Suppressor macrophage treated with lipopolysaccharide for 1 hour (primary cell): Measurements from ENCODE around the gene ME2.
"Not testable (repeated sequence)": the region's sequence is repeated elsewhere in the genome, so short reads cannot be mapped to it uniquely, and the experiment has no call there.

Experiments
- DNase-seq, 3 donors: peaks; one replicate each; pipeline ENCODE4 v3.0.0-alpha.2; 2020 to 2022

Gene ME2

DNA sequence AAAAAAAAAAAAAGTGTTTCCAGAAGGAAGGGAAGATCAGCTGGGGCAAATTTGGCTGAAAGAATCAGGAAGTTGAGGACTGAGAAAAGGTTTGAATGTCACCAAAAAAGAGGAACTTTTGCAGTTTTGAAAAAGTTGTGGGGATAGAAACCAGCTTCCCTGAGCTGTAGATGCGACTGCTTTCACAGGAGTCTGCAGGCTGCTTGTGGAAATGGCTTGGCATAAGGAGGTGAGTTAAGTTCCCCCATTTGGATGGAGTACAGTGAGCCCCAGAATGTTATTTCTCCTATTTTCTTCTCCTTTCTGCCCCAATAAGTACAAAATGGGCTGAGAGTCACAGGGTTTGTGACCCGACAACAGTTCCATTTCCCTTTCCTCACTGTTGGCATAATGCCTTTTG lies 16.5 kb upstream of the ME2 start:
- peak; percentile 53 to 73 (median 70) for DNase-seq

DNA sequence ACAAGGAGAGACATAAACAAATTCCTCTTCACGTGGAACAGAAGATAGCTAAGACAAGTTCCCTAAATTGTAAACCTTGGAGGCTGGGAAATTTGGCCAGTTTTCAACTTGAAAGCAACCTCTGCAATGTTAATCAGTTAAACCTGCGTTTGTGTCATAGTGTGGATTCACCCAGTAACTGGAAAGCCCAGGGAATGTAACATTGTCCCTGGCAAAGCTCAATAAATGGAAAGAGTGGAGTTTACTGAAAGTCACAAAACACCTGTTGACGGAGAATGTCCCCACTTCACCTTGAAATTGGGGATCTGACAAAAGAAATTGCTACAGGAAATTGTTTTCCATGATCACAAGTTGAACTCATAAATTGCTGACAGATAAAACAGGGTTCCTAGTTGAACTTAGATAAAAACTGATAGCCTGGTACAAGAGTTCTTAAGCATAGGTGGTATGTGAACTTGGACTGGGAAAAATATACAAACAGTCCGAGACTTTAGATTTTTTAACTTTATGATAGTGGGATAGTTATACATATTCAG lies 15.0 kb upstream of the ME2 start:
- DNase-seq = peak in 1 of 3 donors; percentile 33

DNA sequence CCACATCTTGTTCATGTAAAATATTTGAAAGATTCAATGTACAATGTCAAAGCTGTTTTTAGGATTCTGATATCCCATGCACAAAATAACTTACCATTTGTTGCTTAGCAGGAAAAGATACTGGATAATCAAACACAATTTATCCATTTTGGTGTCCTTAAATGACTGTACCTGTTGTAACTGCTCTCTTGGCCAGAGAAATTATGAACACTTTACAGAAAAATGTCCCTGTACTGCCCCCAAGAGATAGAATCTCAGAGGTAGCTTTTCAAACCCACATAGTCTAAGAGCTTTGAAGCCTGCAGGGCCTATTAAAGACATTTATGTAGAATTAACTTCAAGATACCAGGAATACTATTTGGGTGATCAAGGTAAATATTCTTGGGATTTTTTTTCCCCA lies 12.2 kb upstream of the ME2 start:
- DNase-seq = peak; percentile 37 to 65 (median 63)

DNA sequence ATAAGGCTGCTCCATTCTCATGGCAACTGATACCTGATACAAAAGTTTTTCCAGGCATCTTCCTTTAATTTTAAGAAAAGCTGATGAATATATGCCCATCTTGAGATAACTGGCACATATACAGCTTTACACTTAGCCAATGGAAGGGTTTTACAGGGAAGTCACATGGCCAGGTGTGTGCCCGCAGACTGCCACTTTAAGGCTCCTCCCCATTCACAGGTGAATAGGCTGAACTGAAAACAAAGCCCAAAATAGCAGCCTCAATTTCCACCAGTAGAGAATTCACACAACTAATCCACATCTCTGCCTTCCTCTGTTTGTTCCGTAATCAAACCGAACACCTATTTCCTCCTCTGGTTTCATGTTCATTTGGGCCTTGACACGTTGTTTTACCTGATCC lies 9.8 kb upstream of the ME2 start:
- no peak for DNase-seq

DNA sequence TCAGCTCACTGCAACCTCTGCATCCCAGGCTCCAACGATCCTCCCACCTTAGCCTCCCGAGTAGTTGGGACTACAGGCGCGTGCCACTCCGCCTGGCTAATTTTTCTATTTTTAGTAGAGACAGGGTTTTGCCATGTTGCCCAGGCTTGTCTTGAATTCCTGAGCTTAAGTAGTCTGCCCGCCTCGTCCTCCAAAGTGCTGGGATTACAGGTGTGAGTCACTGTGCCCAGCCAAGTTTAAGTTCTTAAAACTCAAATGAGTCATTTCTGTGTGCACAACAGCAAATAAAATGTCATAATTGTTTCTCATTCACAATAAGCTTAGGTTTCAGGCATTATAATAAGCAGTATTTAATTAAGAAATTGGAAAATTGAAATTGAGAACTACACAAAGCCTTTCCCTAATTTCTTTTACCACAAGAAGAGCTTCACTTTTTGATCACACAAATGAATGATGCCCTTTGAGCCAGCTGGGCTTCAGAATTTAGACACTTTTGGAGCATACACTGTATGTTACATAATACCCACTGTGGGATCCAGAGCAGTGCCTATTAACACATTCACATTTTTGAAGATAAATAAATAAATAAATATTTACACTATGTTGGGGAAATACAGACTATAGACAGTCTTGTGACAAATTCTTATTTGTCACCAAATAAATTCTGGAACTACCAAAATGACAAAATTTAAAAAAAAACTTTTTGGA lies 8.6 kb upstream of the ME2 start:
- DNase-seq = peak in 2 of 3 donors; percentile 51 to 59

DNA sequence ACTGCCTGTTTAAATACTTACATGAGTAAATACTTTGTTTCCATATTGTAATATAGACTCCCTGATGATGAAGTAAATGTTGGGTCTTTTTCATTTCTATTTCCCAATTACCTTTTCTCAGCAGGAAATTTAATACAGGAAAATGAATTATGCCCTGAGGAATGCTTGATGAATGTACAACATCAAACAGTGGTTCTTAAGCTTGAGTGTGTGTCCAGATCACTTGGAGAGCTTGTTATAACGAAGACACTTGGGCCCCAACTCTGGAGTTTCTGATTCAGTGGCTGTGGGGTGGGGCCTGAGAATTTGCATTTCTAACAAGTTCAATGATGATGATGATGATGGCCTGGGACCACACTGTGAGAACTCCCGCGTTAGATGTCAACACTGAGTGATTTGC lies 7.1 kb upstream of the ME2 start:
- DNase-seq = no peak

GRCh38 chr18:50875966-50876536 lies 2.9 kb upstream of the ME2 start:
- no peak for DNase-seq

- no peak for DNase-seq
Observed at GRCh38 chr18:50877545-50878265, 1.2 kb upstream of the ME2 start.

GRCh38 chr18:50879302-50880118 lies 592 bp downstream of the ME2 start:
- DNase-seq = peak; percentile 40 to 72 (median 53)

DNA sequence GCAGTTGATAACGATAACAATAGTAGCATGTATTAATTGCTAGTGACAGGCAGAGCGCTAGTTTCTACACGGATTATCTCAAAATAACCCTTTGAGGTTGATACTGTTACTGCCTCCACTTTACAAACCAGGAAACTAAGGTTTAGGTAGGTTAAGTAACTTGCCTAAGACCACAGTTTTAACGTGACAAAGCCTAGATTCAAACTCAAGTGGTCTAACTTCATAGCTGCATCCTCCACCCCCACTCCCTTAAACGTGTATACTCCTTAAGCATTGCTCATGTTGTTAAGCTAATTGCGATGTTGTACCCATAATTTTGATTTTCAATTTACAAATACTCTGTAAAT lies 1.2 kb downstream of the ME2 start:
- DNase-seq = peak in 1 of 3 donors; percentile 12

DNA sequence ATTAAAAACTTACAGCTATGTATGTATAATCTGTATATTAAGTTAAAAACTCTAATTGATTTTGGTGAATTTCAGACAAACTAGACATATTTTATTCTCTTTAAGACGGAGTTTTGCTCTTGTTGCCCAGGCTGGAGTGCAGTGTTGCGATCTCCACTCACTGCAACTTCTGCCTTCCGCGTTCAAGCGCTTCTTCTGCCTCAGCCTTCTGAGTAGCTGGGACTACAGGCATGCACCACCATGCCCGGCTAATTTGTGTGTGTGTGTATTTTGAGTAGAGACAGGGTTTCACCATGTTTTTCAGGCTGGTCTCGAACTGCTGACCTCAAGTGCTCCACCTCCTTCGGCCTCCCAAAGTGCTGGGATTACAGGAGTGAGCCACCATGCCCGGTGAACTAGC lies 2.0 kb downstream of the ME2 start:
- DNase-seq = not testable (repeated sequence)

DNA sequence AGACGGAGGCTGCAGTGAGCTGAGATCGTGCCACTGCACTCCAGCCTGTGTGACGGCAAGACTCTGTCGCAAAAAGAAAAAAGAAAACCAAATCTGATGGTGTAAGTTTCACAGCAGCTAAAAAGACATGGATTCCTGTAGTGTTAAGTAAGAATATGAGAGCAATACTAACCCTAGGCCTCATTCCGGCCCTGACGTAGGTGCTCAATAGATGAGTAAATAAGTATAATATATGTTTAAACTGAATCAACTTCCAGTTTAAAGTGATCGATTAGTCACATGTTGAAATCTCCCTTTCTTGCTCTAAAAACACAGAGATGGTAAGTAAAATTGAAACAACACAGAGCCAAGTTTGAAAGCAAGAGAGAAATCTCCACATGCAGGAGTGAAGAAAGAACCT lies 8.0 kb downstream of the ME2 start:
- no peak for DNase-seq

DNA sequence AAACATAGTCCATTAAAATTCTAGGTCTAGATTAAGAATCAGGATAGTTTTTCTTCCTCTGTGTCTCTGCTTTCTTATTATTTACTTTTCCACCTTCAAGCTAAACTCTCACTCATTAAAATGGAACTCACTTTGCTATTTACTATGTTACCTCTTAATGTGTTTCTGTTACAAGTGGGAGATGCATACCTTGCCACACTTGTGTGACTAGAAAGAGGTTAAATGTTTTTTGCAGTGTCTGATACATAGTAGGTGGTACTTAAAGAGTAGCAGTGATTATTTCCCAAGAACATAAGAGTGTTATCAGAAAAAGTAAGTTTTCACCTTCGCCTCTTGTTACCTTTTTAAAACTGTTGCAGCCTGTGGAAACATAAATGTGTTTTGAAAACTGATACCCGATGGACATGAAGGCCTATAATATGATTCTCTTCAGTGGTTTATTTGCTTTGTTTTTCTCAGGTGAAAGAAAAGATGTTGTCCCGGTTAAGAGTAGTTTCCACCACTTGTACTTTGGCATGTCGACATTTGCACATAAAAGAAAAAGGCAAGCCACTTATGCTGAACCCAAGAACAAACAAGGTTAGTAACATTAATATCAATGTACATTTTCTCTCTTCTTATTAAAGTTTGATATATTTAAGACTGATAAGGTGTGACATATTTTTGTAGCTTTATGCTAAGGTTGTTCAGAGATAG lies 16.6 kb downstream of the ME2 start:
- DNase-seq = no peak

- DNase-seq = no peak
Observed at GRCh38 chr18:50896093-50896492, 17.2 kb downstream of the ME2 start.

DNA sequence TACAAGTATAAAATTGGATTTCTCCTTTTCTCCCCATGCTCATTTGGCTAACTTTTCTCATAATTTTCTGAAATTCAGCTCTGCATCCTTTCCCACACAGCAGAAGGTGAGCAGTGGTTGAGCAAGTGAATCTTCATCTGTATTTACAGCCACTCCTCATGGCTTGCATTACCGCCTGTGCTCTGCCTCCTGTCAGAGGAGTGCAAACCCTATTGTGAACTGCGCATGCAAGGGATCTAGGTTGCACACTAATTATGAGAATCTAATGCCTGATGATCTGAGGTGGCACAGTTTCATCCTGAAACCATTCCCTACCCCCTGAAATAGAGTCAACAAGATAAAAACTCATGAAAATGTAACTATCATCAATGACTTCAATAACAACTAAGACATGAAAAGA lies 20.0 kb downstream of the ME2 start:
- DNase-seq = no peak

- no peak for DNase-seq
Observed at GRCh38 chr18:50902797-50903196, 23.9 kb downstream of the ME2 start.

- no peak for DNase-seq
Observed at GRCh38 chr18:50906843-50907242, 27.9 kb downstream of the ME2 start.

DNA sequence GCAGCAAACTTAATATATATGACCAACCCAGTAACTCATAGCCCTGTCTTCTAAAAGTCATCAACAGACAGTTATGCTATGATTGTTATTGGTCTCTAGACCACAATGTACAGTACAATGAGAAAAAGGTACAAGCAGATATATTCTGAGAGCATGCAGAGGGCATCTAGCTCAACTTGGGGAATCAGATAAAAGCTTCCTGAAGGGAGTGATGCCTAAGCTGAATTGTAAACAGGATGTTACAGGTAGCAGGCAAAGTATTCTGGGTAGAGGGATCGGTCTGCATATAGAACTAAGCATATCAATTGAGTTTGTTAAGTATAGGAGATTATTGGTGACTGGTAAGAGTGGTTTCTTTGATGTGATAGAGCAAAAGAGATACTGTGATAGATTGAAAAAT lies 30.3 kb downstream of the ME2 start:
- DNase-seq = no peak

- DNase-seq = peak; percentile 21 to 36 (median 28)
Observed at GRCh38 chr18:50911006-50911405, 32.1 kb downstream of the ME2 start.

- DNase-seq = no peak
Observed at GRCh38 chr18:50917021-50917420, 38.1 kb downstream of the ME2 start.

GRCh38 chr18:50918153-50918552 lies 39.2 kb downstream of the ME2 start:
- no peak for DNase-seq

DNA sequence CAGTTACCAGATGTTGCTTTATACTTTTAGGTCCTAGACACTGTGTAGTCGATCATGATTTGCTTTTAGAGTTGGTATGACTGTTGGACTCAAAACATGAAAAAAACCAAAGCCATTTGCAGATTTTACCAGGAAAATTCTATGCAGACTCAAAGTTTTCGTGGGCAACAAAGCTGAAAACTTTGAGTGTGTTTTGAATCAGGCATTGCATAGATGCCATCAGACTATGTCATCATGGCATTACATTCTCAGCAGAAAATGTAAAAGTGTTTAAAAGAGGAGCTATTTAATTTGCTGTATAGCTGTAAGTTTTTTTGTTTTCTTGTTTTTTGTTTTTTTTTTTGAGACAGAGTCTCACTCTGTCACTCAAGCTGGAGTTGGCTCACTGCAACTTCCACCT lies 45.5 kb downstream of the ME2 start:
- DNase-seq = no peak

DNA sequence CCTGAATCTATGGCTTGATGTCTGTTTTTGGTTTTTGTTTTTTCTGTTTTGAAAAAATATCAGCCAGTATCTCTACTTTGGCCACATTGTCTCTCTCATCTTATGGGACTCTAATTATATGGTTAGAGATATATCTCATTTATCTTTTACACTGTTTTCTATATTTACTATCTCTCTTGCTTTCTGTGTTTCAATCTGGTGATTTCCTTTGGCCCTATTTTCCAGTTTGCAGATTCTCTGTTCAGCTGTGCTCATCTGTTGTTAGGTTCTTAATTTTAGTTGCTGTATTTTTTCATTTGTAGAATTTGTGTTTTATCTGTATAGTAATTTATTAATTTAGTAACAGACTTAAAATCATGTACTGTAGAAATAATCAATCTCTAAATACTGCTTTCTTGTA lies 47.6 kb downstream of the ME2 start:
- no peak for DNase-seq
